H9 (cell line): ENCODE results near the gene CAPN14. TPM values are rescaled to one million over a fixed set of nuclear protein-coding genes. Genes with fewer than 3 reads are reported as not detected.

Experiments
- DNase-seq: peaks from one replicate; pipeline ENCODE4 v3.0.0-alpha.2; 2017
- H2AFZ ChIP-seq: one replicate; pipeline ENCODE4 v1.6.1; 2013; ENCODE audit warnings: mild to moderate bottlenecking, low read length, control low read depth, moderate library complexity
- H2AK5ac ChIP-seq: 2 replicates; pipeline ENCODE4 v1.6.1; 2013; ENCODE audit warnings: low read length, control low read depth, mixed read lengths; ENCODE audit not compliant: insufficient read length
- H2BK120ac ChIP-seq: one replicate; pipeline ENCODE4 v1.6.1; 2013; ENCODE audit warnings: low read depth, mild to moderate bottlenecking, low read length, control low read depth, inconsistent platforms; ENCODE audit not compliant: poor library complexity, severe bottlenecking
- H2BK12ac ChIP-seq: 2 replicates; pipeline ENCODE4 v1.6.1; 2013; ENCODE audit warnings: low read length, control low read depth, mixed read lengths, low read depth; ENCODE audit not compliant: insufficient read length
- H2BK15ac ChIP-seq: 2 replicates; pipeline ENCODE4 v1.6.1; 2013; ENCODE audit warnings: low read depth, low read length, control low read depth
- H2BK20ac ChIP-seq: one replicate; pipeline ENCODE4 v1.6.1; 2013; ENCODE audit warnings: low read depth, mild to moderate bottlenecking, low read length, control low read depth, inconsistent platforms; ENCODE audit not compliant: poor library complexity, severe bottlenecking
- H2BK5ac ChIP-seq: 2 replicates; pipeline ENCODE4 v1.6.1; 2013; ENCODE audit warnings: low read length, control low read depth, mixed read lengths; ENCODE audit not compliant: insufficient read length
- H3K14ac ChIP-seq: 2 replicates; pipeline ENCODE4 v1.6.1; 2013; ENCODE audit warnings: low read length, control low read depth; ENCODE audit not compliant: insufficient read depth
- H3K18ac ChIP-seq: 2 replicates; pipeline ENCODE4 v1.6.1; 2013; ENCODE audit warnings: low read depth, mild to moderate bottlenecking, mixed read lengths, low read length, control low read depth; ENCODE audit not compliant: insufficient read length
- H3K23ac ChIP-seq: 2 replicates; pipeline ENCODE4 v1.6.1; 2013; ENCODE audit warnings: low read length, control low read depth, mixed read lengths, low read depth; ENCODE audit not compliant: insufficient read length
- H3K23me2 ChIP-seq: 2 replicates; pipeline ENCODE4 v1.6.1; 2013; ENCODE audit warnings: low read depth, mild to moderate bottlenecking, mixed read lengths, low read length, control low read depth; ENCODE audit not compliant: insufficient read length, poor library complexity, severe bottlenecking
- H3K27ac ChIP-seq: 2 replicates; pipeline ENCODE4 v1.5.1; 2013; ENCODE audit warnings: low read length, control low read depth, mixed read lengths, low read depth; ENCODE audit not compliant: insufficient read length
- H3K27me3 ChIP-seq: 2 replicates; pipeline ENCODE4 v1.6.1; 2013; ENCODE audit warnings: low read length, control low read depth, inconsistent platforms; ENCODE audit not compliant: insufficient read depth
- H3K4ac ChIP-seq: 2 replicates; pipeline ENCODE4 v1.6.1; 2013; ENCODE audit warnings: low read depth, mild to moderate bottlenecking, control low read depth, inconsistent platforms, low read length, moderate library complexity
- H3K4me1 ChIP-seq: 2 replicates; pipeline ENCODE4 v1.6.1; 2013; ENCODE audit warnings: low read length, control low read depth, inconsistent platforms; ENCODE audit not compliant: insufficient read depth
- H3K4me2 ChIP-seq: 2 replicates; pipeline ENCODE4 v1.6.1; 2013; ENCODE audit warnings: low read length, control low read depth, mixed read lengths; ENCODE audit not compliant: insufficient read length, insufficient read depth
- H3K56ac ChIP-seq: 2 replicates; pipeline ENCODE4 v1.6.1; 2013; ENCODE audit warnings: low read depth, mild to moderate bottlenecking, mixed read lengths, low read length, control low read depth; ENCODE audit not compliant: insufficient read length
- H3K79me1 ChIP-seq: 2 replicates; pipeline ENCODE4 v1.6.1; 2013; ENCODE audit warnings: low read depth, mild to moderate bottlenecking, moderate library complexity, low read length, control low read depth, inconsistent platforms; ENCODE audit not compliant: insufficient read depth, poor library complexity, severe bottlenecking
- H3K79me2 ChIP-seq: 2 replicates; pipeline ENCODE4 v1.6.1; 2013; ENCODE audit warnings: low read length, control low read depth, inconsistent platforms; ENCODE audit not compliant: insufficient read depth
- H3K9ac ChIP-seq: 2 replicates; pipeline ENCODE4 v1.6.1; 2013; ENCODE audit warnings: low read length, control low read depth, mixed read lengths; ENCODE audit not compliant: insufficient read length; ENCODE audit errors: extremely low read depth
- H3K9me3 ChIP-seq: one replicate; pipeline ENCODE4 v1.6.1; 2013; ENCODE audit warnings: low read depth, low read length, inconsistent platforms; ENCODE audit not compliant: control insufficient read depth
- H3T11ph ChIP-seq: one replicate; pipeline ENCODE4 v1.6.1; 2013; ENCODE audit warnings: mild to moderate bottlenecking, low read length, control low read depth, inconsistent platforms
- H4K20me1 ChIP-seq: one replicate; pipeline ENCODE4 v1.6.1; 2013; ENCODE audit not compliant: control insufficient read depth, insufficient read length, insufficient read depth
- H4K5ac ChIP-seq: 2 replicates; pipeline ENCODE4 v1.6.1; 2013; ENCODE audit warnings: low read depth, mild to moderate bottlenecking, mixed read lengths, low read length, control low read depth; ENCODE audit not compliant: insufficient read length
- H4K8ac ChIP-seq: replicated peaks from 2 replicates; pipeline ENCODE4 v1.6.1; 2013; ENCODE audit warnings: low read length, control low read depth, mixed read lengths, low read depth; ENCODE audit not compliant: insufficient read length
- H4K91ac ChIP-seq: 2 replicates; pipeline ENCODE4 v1.6.1; 2013; ENCODE audit warnings: low read depth, mild to moderate bottlenecking, moderate library complexity, mixed read lengths, low read length, control low read depth; ENCODE audit not compliant: insufficient read length
- H3K27ac Mint-ChIP-seq, 3 experiments: 2 replicates in 2 of 3; 3 replicates in 1 of 3; pipeline ENCODE4 v1.8.0; 2020 to 2021; ENCODE audit warnings: mixed read lengths in 3 of 3, mild to moderate bottlenecking in 1 of 3, moderate library complexity in 1 of 3
- H3K27me3 Mint-ChIP-seq: 2 replicates; pipeline ENCODE4 v1.8.0; 2021; ENCODE audit warnings: low read depth, mild to moderate bottlenecking, moderate library complexity, mixed read lengths
- H3K36me3 Mint-ChIP-seq, 3 experiments: 2 replicates in 2 of 3; 3 replicates in 1 of 3; pipeline ENCODE4 v1.8.0; 2020 to 2021; ENCODE audit warnings: low read depth in 3 of 3, mixed read lengths in 3 of 3; ENCODE audit not compliant: insufficient read depth in 1 of 3
- H3K4me1 Mint-ChIP-seq, 2 experiments: 2 replicates each; pipeline ENCODE4 v1.8.0; 2020; ENCODE audit warnings: mixed read lengths in 2 of 2
- H3K4me3 Mint-ChIP-seq, 2 experiments: 2 replicates in 1 of 2; 3 replicates in 1 of 2; pipeline ENCODE4 v1.8.0; 2020 to 2021; ENCODE audit warnings: mild to moderate bottlenecking in 2 of 2, mixed read lengths in 2 of 2, moderate library complexity in 1 of 2
- H3K9me3 Mint-ChIP-seq, 2 experiments: 2 replicates in 1 of 2; 3 replicates in 1 of 2; pipeline ENCODE4 v1.8.0; 2020; ENCODE audit warnings: mild to moderate bottlenecking in 2 of 2, mixed read lengths in 2 of 2, moderate library complexity in 1 of 2
- CTCF ChIP-seq: fragments of 200-600 bp; sonication (generic); conservative IDR thresholded peaks from 3 replicates; pipeline ENCODE4 v1.8.0; 2021; ENCODE audit warnings: antibody characterized with exemption, mild to moderate bottlenecking
- WGBS: extraction: QIAGEN DNeasy Blood & Tissue Kit; methylation state at CpG from one replicate; pipeline ENCODE4 v1.1.7; 2013; ENCODE audit warnings: missing lambda C conversion rate, low lambda C conversion rate, mixed read lengths; ENCODE audit not compliant: insufficient read length; ENCODE audit errors: extremely low coverage; 5-methylcytosine and 5-hydroxymethylcytosine counted together
- total RNA-seq: library from RNA; stranded (reverse); gene quantifications from 2 replicates; pipeline ENCODE4 v1.2.1, GENCODE V29; 2021

The CAPN14 gene
- total RNA-seq, 1 experiment from 2014 or later: 0.09 TPM

GRCh38 chr2:31189141-31189540 is 28.2 kb downstream of the CAPN14 start:
- H4K5ac ChIP-seq: no peak overlapping the region

More at GRCh38 chr2:31189141-31189540, 28.2 kb downstream of the CAPN14 start:
- Histone ChIP-seq H3K79me1 (no peaks in the 10 kb centered on the region), H4K91ac (no peak overlapping the region), H3K9ac (no peak overlapping the region), H4K20me1 (no peaks in the 10 kb centered on the region), H2BK20ac (no peak overlapping the region), H2BK5ac (no peak overlapping the region), H3K9me3 (no peaks in the 10 kb centered on the region), H3K27ac (no peak overlapping the region), H3K4me2 (no peak overlapping the region), H3K27me3 (no peaks in the 10 kb centered on the region), H2AK5ac (no peak overlapping the region), H4K8ac (no peak overlapping the region), H3K4me1 (no peaks in the 10 kb centered on the region), H3K4ac (no peak overlapping the region), H3T11ph (no peak overlapping the region), H2BK15ac (no peak overlapping the region), H2AFZ (no peak overlapping the region), H2BK12ac (no peak overlapping the region), H3K23me2 (no peaks in the 10 kb centered on the region), H3K14ac (no peak overlapping the region), H3K56ac (no peak overlapping the region), H3K18ac (no peak overlapping the region), H2BK120ac (no peak overlapping the region), H3K23ac (no peak overlapping the region), H3K79me2 (no peaks in the 10 kb centered on the region)
- Mint-ChIP-seq H3K27me3 (peaks cover 22% of the 10 kb centered on the region), H3K4me3 (no peak overlapping the region), H3K36me3 (no peaks in the 10 kb centered on the region), H3K4me1 (peaks cover 16% of the 10 kb centered on the region in 2 experiments), H3K27ac (no peak overlapping the region), H3K9me3 (0 out of 5 replicates have a peak, but pooled peaks cover 0 to 3% of the 10 kb centered on the region in 2 experiments)
- WGBS: no CpG with 5 or more reads among the region's 4 CpGs
- no peak for TF ChIP-seq CTCF
- DNase-seq: no peak
